Glomerular endothelial cell (primary cell): Measurements from ENCODE around the gene DOCK11. TPM values are rescaled to one million over a fixed set of nuclear protein-coding genes. Genes with fewer than 3 reads are reported as not detected.

Source experiments
- DNase-seq: peaks from one replicate; pipeline ENCODE4 v3.0.0-alpha.2; 2011; ENCODE audit warnings: low read depth, low spot score; ENCODE audit errors: extremely low read depth
- total RNA-seq: library from RNA; depleted of rRNA; stranded (reverse); fragments of >200 nt; gene quantifications from 2 replicates; pipeline ENCODE4 v1.2.3, GENCODE V29; 2015

DOCK11 gene
- total RNA-seq, 1 donor from 2014 or later: 1.2 TPM

- DNase-seq: no peak
These were observed 32.6 kb downstream of the DOCK11 start for GRCh38 chrX:118528071-118528737.

GRCh38 chrX:118530219-118530911 lies 34.8 kb downstream of the DOCK11 start:
- DNase-seq: no peak

- DNase-seq: no peak
These were observed 39.3 kb downstream of the DOCK11 start for GRCh38 chrX:118534716-118535493.

- no peak for DNase-seq
These were observed 40.6 kb downstream of the DOCK11 start for GRCh38 chrX:118536204-118536603.

GRCh38 chrX:118536687-118537461 lies 41.3 kb downstream of the DOCK11 start:
- no peak for DNase-seq

GRCh38 chrX:118538386-118538785 lies 42.8 kb downstream of the DOCK11 start:
- no peak for DNase-seq

GRCh38 chrX:118540342-118540741 lies 44.7 kb downstream of the DOCK11 start:
- DNase-seq: no peak

GRCh38 chrX:118541482-118541881 lies 45.9 kb downstream of the DOCK11 start:
- no peak for DNase-seq

- DNase-seq: no peak
These were observed 49.9 kb downstream of the DOCK11 start for GRCh38 chrX:118545510-118545909.

GRCh38 chrX:118548841-118549240 lies 53.2 kb downstream of the DOCK11 start:
- DNase-seq: no peak

GRCh38 chrX:118550792-118551191 lies 55.2 kb downstream of the DOCK11 start:
- DNase-seq: no peak

GRCh38 chrX:118551426-118551825 lies 55.8 kb downstream of the DOCK11 start:
- no peak for DNase-seq

GRCh38 chrX:118552121-118552900 lies 56.7 kb downstream of the DOCK11 start:
- DNase-seq: no peak

GRCh38 chrX:118553042-118553710 lies 57.6 kb downstream of the DOCK11 start:
- no peak for DNase-seq

GRCh38 chrX:118554511-118554910 lies 58.9 kb downstream of the DOCK11 start:
- DNase-seq: no peak

- no peak for DNase-seq
These were observed 63.3 kb downstream of the DOCK11 start for GRCh38 chrX:118558926-118559325.

GRCh38 chrX:118560489-118560888 lies 64.9 kb downstream of the DOCK11 start:
- DNase-seq: no peak

GRCh38 chrX:118562582-118563164 lies 67.1 kb downstream of the DOCK11 start:
- DNase-seq: no peak

GRCh38 chrX:118564498-118564897 lies 68.9 kb downstream of the DOCK11 start:
- DNase-seq: no peak
